H9 (cell line): ENCODE measurements around the gene RYR1. TPM values are rescaled to one million over a fixed set of nuclear protein-coding genes. Genes with fewer than 3 reads are reported as not detected.

Experiments used
- DNase-seq: peaks from one replicate; pipeline ENCODE4 v3.0.0-alpha.2; 2017
- H2AFZ ChIP-seq: one replicate; pipeline ENCODE4 v1.6.1; 2013; ENCODE audit warnings: mild to moderate bottlenecking, low read length, control low read depth, moderate library complexity
- H2AK5ac ChIP-seq: 2 replicates; pipeline ENCODE4 v1.6.1; 2013; ENCODE audit warnings: low read length, control low read depth, mixed read lengths; ENCODE audit not compliant: insufficient read length
- H2BK120ac ChIP-seq: one replicate; pipeline ENCODE4 v1.6.1; 2013; ENCODE audit warnings: low read depth, mild to moderate bottlenecking, low read length, control low read depth, inconsistent platforms; ENCODE audit not compliant: poor library complexity, severe bottlenecking
- H2BK12ac ChIP-seq: 2 replicates; pipeline ENCODE4 v1.6.1; 2013; ENCODE audit warnings: low read length, control low read depth, mixed read lengths, low read depth; ENCODE audit not compliant: insufficient read length
- H2BK15ac ChIP-seq: 2 replicates; pipeline ENCODE4 v1.6.1; 2013; ENCODE audit warnings: low read depth, low read length, control low read depth
- H2BK20ac ChIP-seq: one replicate; pipeline ENCODE4 v1.6.1; 2013; ENCODE audit warnings: low read depth, mild to moderate bottlenecking, low read length, control low read depth, inconsistent platforms; ENCODE audit not compliant: poor library complexity, severe bottlenecking
- H2BK5ac ChIP-seq: 2 replicates; pipeline ENCODE4 v1.6.1; 2013; ENCODE audit warnings: low read length, control low read depth, mixed read lengths; ENCODE audit not compliant: insufficient read length
- H3K14ac ChIP-seq: 2 replicates; pipeline ENCODE4 v1.6.1; 2013; ENCODE audit warnings: low read length, control low read depth; ENCODE audit not compliant: insufficient read depth
- H3K18ac ChIP-seq: 2 replicates; pipeline ENCODE4 v1.6.1; 2013; ENCODE audit warnings: low read depth, mild to moderate bottlenecking, mixed read lengths, low read length, control low read depth; ENCODE audit not compliant: insufficient read length
- H3K23ac ChIP-seq: 2 replicates; pipeline ENCODE4 v1.6.1; 2013; ENCODE audit warnings: low read length, control low read depth, mixed read lengths, low read depth; ENCODE audit not compliant: insufficient read length
- H3K23me2 ChIP-seq: 2 replicates; pipeline ENCODE4 v1.6.1; 2013; ENCODE audit warnings: low read depth, mild to moderate bottlenecking, mixed read lengths, low read length, control low read depth; ENCODE audit not compliant: insufficient read length, poor library complexity, severe bottlenecking
- H3K27ac ChIP-seq: 2 replicates; pipeline ENCODE4 v1.5.1; 2013; ENCODE audit warnings: low read length, control low read depth, mixed read lengths, low read depth; ENCODE audit not compliant: insufficient read length
- H3K27me3 ChIP-seq: 2 replicates; pipeline ENCODE4 v1.6.1; 2013; ENCODE audit warnings: low read length, control low read depth, inconsistent platforms; ENCODE audit not compliant: insufficient read depth
- H3K4ac ChIP-seq: 2 replicates; pipeline ENCODE4 v1.6.1; 2013; ENCODE audit warnings: low read depth, mild to moderate bottlenecking, control low read depth, inconsistent platforms, low read length, moderate library complexity
- H3K4me1 ChIP-seq: 2 replicates; pipeline ENCODE4 v1.6.1; 2013; ENCODE audit warnings: low read length, control low read depth, inconsistent platforms; ENCODE audit not compliant: insufficient read depth
- H3K4me2 ChIP-seq: 2 replicates; pipeline ENCODE4 v1.6.1; 2013; ENCODE audit warnings: low read length, control low read depth, mixed read lengths; ENCODE audit not compliant: insufficient read length, insufficient read depth
- H3K56ac ChIP-seq: 2 replicates; pipeline ENCODE4 v1.6.1; 2013; ENCODE audit warnings: low read depth, mild to moderate bottlenecking, mixed read lengths, low read length, control low read depth; ENCODE audit not compliant: insufficient read length
- H3K79me1 ChIP-seq: 2 replicates; pipeline ENCODE4 v1.6.1; 2013; ENCODE audit warnings: low read depth, mild to moderate bottlenecking, moderate library complexity, low read length, control low read depth, inconsistent platforms; ENCODE audit not compliant: insufficient read depth, poor library complexity, severe bottlenecking
- H3K79me2 ChIP-seq: 2 replicates; pipeline ENCODE4 v1.6.1; 2013; ENCODE audit warnings: low read length, control low read depth, inconsistent platforms; ENCODE audit not compliant: insufficient read depth
- H3K9ac ChIP-seq: 2 replicates; pipeline ENCODE4 v1.6.1; 2013; ENCODE audit warnings: low read length, control low read depth, mixed read lengths; ENCODE audit not compliant: insufficient read length; ENCODE audit errors: extremely low read depth
- H3K9me3 ChIP-seq: one replicate; pipeline ENCODE4 v1.6.1; 2013; ENCODE audit warnings: low read depth, low read length, inconsistent platforms; ENCODE audit not compliant: control insufficient read depth
- H3T11ph ChIP-seq: one replicate; pipeline ENCODE4 v1.6.1; 2013; ENCODE audit warnings: mild to moderate bottlenecking, low read length, control low read depth, inconsistent platforms
- H4K20me1 ChIP-seq: one replicate; pipeline ENCODE4 v1.6.1; 2013; ENCODE audit not compliant: control insufficient read depth, insufficient read length, insufficient read depth
- H4K5ac ChIP-seq: 2 replicates; pipeline ENCODE4 v1.6.1; 2013; ENCODE audit warnings: low read depth, mild to moderate bottlenecking, mixed read lengths, low read length, control low read depth; ENCODE audit not compliant: insufficient read length
- H4K8ac ChIP-seq: replicated peaks from 2 replicates; pipeline ENCODE4 v1.6.1; 2013; ENCODE audit warnings: low read length, control low read depth, mixed read lengths, low read depth; ENCODE audit not compliant: insufficient read length
- H4K91ac ChIP-seq: 2 replicates; pipeline ENCODE4 v1.6.1; 2013; ENCODE audit warnings: low read depth, mild to moderate bottlenecking, moderate library complexity, mixed read lengths, low read length, control low read depth; ENCODE audit not compliant: insufficient read length
- H3K27ac Mint-ChIP-seq, 3 experiments: 2 replicates in 2 of 3; 3 replicates in 1 of 3; pipeline ENCODE4 v1.8.0; 2020 to 2021; ENCODE audit warnings: mixed read lengths in 3 of 3, mild to moderate bottlenecking in 1 of 3, moderate library complexity in 1 of 3
- H3K27me3 Mint-ChIP-seq: 2 replicates; pipeline ENCODE4 v1.8.0; 2021; ENCODE audit warnings: low read depth, mild to moderate bottlenecking, moderate library complexity, mixed read lengths
- H3K36me3 Mint-ChIP-seq, 3 experiments: 2 replicates in 2 of 3; 3 replicates in 1 of 3; pipeline ENCODE4 v1.8.0; 2020 to 2021; ENCODE audit warnings: low read depth in 3 of 3, mixed read lengths in 3 of 3; ENCODE audit not compliant: insufficient read depth in 1 of 3
- H3K4me1 Mint-ChIP-seq, 2 experiments: 2 replicates each; pipeline ENCODE4 v1.8.0; 2020; ENCODE audit warnings: mixed read lengths in 2 of 2
- H3K4me3 Mint-ChIP-seq, 2 experiments: 2 replicates in 1 of 2; 3 replicates in 1 of 2; pipeline ENCODE4 v1.8.0; 2020 to 2021; ENCODE audit warnings: mild to moderate bottlenecking in 2 of 2, mixed read lengths in 2 of 2, moderate library complexity in 1 of 2
- H3K9me3 Mint-ChIP-seq, 2 experiments: 2 replicates in 1 of 2; 3 replicates in 1 of 2; pipeline ENCODE4 v1.8.0; 2020; ENCODE audit warnings: mild to moderate bottlenecking in 2 of 2, mixed read lengths in 2 of 2, moderate library complexity in 1 of 2
- WGBS: extraction: QIAGEN DNeasy Blood & Tissue Kit; methylation state at CpG from one replicate; pipeline ENCODE4 v1.1.7; 2013; ENCODE audit warnings: missing lambda C conversion rate, low lambda C conversion rate, mixed read lengths; ENCODE audit not compliant: insufficient read length; ENCODE audit errors: extremely low coverage; 5-methylcytosine and 5-hydroxymethylcytosine counted together
- total RNA-seq: library from RNA; stranded (reverse); gene quantifications from 2 replicates; pipeline ENCODE4 v1.2.1, GENCODE V29; 2021
- TF ChIP-seq, protein P1 (sequence below): fragments of 200-600 bp; sonication (generic); conservative IDR thresholded peaks from 3 replicates; pipeline ENCODE4 v1.8.0; 2021; ENCODE audit warnings: antibody characterized with exemption, mild to moderate bottlenecking

Gene RYR1
- total RNA-seq, 1 experiment from 2014 or later = 8.9 TPM

DNA sequence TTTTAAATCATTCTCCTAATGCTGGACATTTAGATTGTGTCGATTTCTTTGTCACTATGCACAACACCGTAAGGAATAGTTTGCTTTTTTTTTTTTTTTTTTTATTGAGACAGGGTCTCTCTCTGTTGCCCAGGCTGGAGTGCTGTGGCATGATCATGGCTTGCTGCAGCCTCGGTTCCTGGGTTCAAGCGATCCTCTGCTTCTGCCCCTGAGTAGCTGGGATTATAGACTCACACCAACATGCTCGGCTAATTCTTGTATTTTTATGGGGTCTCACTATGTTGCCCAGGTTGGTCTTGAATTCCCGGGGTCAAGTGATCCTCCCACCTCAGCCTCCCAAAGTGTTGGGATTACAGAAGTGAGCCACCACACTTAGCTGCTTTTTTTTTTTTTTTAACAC, 86.5 kb downstream of the RYR1 start:
- H3K79me2 ChIP-seq = no peaks in the 10 kb centered on the region
- H3K18ac ChIP-seq = no peak overlapping the region
- H2AK5ac ChIP-seq = no peak overlapping the region
- no peaks in the 10 kb centered on the region for H3K4me1 Mint-ChIP-seq
- H2BK120ac ChIP-seq = no peak overlapping the region
- no peaks in the 10 kb centered on the region for H4K20me1 ChIP-seq
- H3K27me3 ChIP-seq = no peaks in the 10 kb centered on the region
- H3K23me2 ChIP-seq = no peaks in the 10 kb centered on the region
- H3K9ac ChIP-seq = no peak overlapping the region
- no peak for DNase-seq
- WGBS = no CpG with 5 or more reads among the region's 6 CpGs
- H2BK12ac ChIP-seq = no peak overlapping the region
- no peaks in the 10 kb centered on the region for H3K4me1 ChIP-seq
- no peak overlapping the region for H2BK15ac ChIP-seq
- H3K4ac ChIP-seq = no peak overlapping the region
- H3K4me3 Mint-ChIP-seq = no peak overlapping the region
- H3K4me2 ChIP-seq = no peak overlapping the region
- H4K8ac ChIP-seq = no peak overlapping the region
- H2BK5ac ChIP-seq = no peak overlapping the region
- H3K56ac ChIP-seq = no peak overlapping the region
- H3K14ac ChIP-seq = no peak overlapping the region
- no peak overlapping the region for H2BK20ac ChIP-seq
- no peak overlapping the region for H4K91ac ChIP-seq
- no peak overlapping the region for H3T11ph ChIP-seq
- H4K5ac ChIP-seq = no peak overlapping the region
- TF ChIP-seq, protein P1, sequence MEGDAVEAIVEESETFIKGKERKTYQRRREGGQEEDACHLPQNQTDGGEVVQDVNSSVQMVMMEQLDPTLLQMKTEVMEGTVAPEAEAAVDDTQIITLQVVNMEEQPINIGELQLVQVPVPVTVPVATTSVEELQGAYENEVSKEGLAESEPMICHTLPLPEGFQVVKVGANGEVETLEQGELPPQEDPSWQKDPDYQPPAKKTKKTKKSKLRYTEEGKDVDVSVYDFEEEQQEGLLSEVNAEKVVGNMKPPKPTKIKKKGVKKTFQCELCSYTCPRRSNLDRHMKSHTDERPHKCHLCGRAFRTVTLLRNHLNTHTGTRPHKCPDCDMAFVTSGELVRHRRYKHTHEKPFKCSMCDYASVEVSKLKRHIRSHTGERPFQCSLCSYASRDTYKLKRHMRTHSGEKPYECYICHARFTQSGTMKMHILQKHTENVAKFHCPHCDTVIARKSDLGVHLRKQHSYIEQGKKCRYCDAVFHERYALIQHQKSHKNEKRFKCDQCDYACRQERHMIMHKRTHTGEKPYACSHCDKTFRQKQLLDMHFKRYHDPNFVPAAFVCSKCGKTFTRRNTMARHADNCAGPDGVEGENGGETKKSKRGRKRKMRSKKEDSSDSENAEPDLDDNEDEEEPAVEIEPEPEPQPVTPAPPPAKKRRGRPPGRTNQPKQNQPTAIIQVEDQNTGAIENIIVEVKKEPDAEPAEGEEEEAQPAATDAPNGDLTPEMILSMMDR = no peak
- H3K23ac ChIP-seq = no peak overlapping the region
- H3K27ac Mint-ChIP-seq = no peak overlapping the region
- no peak overlapping the region for H3K27ac ChIP-seq
- no peaks in the 10 kb centered on the region for H3K79me1 ChIP-seq
- H2AFZ ChIP-seq = no peak overlapping the region
- H3K9me3 Mint-ChIP-seq = no peaks in the 10 kb centered on the region
- H3K9me3 ChIP-seq = no peaks in the 10 kb centered on the region
- no peaks in the 10 kb centered on the region; the same call in 1 of the 2 replicates for H3K27me3 Mint-ChIP-seq
- peaks cover 5 to 20% (median 8%) of the 10 kb centered on the region in 3 experiments; a peak in 4 of 7 replicates for H3K36me3 Mint-ChIP-seq
